GM21619 (cell line): Measurements from ENCODE around the gene ELF4.

Experiments
- ATAC-seq: cut with Tn5 transposase; IDR thresholded peaks from one replicate; pipeline ENCODE4 v1.9.1; 2021; ENCODE audit not compliant: unreplicated experiment

ELF4 gene

DNA sequence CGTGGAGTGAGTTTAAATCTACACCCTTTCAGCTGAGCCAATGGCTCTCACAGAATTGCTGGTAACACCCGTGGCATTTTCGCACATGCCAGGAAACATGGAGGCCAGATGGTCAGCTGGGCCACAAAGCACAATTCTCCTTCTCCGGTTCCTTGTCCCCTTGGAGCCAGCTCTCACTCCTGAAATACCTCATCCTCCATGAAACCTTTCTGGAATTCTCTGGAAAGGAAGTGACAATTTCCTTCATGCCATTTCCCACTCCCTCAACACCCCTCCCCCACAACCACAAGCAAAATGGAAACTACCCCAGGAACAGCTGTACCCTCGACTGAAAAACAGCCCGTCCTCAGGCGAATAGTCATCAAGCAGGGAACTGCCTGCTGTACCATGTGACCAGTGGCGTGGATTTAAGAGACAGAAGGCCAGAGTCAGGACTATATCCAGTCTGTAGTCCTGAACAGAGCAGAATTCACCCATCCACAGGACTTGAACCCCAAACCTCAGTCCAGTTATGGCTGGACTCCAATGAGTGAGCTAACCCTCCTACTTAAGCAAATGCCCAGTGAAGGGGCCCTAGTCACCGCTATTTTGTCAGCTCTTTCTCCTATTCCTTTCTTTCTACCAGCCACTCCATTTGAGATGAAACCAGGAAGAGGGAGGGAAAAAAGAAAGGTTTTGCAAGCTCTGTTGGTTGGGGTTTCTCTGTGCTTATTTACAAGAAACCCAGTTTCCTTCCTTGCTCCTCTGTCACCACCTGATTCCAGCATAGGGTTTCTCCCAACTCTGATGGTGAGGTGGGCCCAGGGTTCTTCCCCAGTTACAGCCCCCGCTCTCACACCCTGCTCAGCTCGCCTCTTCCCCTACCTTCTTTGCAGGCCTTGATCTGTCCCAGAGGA is 24.5 kb downstream of the ELF4 start:
- ATAC-seq = no peak

DNA sequence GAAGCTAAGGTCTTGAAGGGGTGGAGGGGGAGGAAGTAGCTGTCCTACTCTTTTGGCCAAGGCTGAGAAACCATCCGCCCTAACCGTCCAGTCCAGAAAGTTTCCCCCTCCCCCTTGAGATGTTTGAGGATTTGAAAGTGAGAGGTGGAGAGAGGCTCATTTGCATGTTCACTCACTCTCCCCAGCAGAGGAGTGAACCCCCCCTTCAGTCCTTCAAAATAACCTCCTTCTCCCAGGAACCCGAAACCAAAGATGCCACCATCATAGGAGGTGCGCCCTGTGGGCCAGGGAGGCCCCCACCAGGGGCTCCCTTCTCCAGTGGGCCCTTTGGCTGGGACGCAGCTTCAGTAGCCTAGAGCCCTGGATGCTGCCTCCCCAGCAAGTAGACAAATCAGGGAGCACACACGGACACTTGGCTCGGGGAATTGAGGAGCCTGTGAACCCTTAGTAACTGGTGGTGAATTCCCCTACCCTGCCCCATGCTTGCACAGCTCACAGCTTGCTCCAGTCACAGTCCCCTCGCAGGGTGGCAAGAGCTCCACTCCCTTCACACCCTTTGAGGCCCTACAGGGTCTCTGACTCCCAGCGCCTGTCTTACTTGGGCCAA is 25.6 kb downstream of the ELF4 start:
- ATAC-seq = peak; percentile 28

- peak; percentile 29 for ATAC-seq
Measured at GRCh38 chrX:130083656-130084382, 26.5 kb downstream of the ELF4 start.

DNA sequence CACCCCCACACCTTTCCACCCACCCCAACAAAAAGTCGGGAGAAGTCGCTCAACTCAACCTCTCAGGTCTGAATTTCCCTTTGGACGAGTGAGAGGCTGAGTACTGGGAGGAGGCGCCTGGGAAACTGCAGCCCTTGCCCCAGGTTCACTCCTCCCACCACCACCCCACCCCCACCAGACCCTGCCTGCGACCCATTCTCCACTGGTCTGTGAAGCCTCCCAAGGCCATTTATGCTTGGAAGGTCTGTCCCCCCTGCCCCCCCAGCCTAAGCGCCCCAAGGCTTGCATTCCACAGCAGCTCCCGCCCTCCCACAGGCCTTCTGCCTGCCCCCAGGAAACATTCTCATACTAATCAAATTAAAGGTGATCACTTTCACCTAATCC is 27.2 kb downstream of the ELF4 start:
- ATAC-seq = no peak

GRCh38 chrX:130082244-130083106 is 27.8 kb downstream of the ELF4 start:
- peak; percentile 53 for ATAC-seq

GRCh38 chrX:130081421-130082045 is 28.8 kb downstream of the ELF4 start:
- no peak for ATAC-seq

- ATAC-seq = no peak
Measured at GRCh38 chrX:130080791-130081367, 29.4 kb downstream of the ELF4 start.

GRCh38 chrX:130079824-130080406 is 30.4 kb downstream of the ELF4 start:
- no peak for ATAC-seq

DNA sequence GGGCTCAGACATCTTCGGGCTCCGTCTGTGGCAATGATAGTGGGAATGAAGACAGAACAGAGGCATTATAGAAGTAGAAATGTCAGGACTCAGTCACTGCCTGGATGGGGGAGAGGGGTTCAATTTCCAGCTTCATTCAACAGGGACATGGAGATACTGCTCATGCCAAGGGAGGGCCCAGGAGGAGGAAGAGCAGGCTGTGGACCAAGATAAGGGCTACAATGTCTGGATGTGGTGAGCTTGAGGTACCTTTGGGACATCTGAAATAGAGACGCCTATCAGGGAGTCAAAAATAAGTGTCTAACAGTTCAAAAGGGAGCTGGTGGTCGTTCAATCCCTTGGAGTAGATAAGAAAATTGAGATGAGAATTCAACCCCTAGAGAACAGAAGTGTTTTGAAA is 34.5 kb downstream of the ELF4 start:
- no peak for ATAC-seq

- ATAC-seq = no peak
Measured at GRCh38 chrX:130072345-130072740, 38.0 kb downstream of the ELF4 start.

GRCh38 chrX:130071611-130072344 is 38.5 kb downstream of the ELF4 start:
- no peak for ATAC-seq

- ATAC-seq = no peak
Measured at GRCh38 chrX:130066975-130067615, 43.2 kb downstream of the ELF4 start.

GRCh38 chrX:130060122-130061069 is 49.9 kb downstream of the ELF4 start:
- peak; percentile 94 for ATAC-seq

- ATAC-seq = no peak
Measured at GRCh38 chrX:130058652-130059051, 51.6 kb downstream of the ELF4 start.

DNA sequence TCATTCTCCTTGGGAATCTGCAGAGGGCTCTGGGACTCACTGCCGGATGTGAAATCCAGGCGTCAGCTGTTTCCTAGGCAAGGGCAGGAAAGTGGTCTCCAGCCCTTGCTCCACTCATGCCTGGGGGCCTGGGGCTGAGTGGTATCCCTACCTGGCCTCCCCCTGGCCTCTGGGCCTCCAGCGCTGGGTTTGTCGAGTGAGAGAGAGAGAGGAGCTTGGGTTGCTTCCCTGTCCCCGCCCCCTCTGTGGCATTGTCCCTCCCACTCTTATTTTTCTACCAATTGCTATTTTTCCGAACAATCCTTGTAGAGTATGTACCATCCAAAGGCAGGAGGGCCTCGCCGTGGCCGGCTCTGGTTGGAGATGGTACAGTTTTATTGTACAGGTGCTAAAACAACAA is 53.1 kb downstream of the ELF4 start:
- no peak for ATAC-seq

- ATAC-seq = no peak
Measured at GRCh38 chrX:130055899-130056298, 54.4 kb downstream of the ELF4 start.

DNA sequence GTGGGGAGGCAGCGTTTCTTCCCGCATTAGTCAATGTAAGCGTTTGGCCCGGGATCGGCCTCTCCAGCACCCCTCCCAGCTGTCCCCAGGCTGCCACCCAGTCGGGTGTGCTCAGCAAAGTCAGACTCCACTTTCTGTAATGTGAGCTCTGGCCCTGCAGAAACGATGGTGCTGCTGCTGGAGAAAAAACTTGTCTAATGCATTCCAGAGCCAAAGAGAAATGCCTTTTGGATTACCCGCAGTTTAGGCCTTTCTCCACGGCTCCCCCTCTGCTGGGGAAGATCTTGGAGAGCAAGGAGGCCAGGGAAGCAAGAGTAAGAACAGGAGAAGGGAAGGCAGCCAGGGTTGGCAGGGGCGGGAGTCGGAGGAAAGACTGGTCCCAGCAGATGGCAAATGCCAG is 55.2 kb downstream of the ELF4 start:
- no peak for ATAC-seq
